ENCODE data around the gene NUDT19. TPM values are rescaled to one million over a fixed set of nuclear protein-coding genes. Genes with fewer than 3 reads are reported as not detected.

NUDT19 gene
- total RNA-seq, 1 experiment from 2014 or later, result 17.8 TPM

DNA sequence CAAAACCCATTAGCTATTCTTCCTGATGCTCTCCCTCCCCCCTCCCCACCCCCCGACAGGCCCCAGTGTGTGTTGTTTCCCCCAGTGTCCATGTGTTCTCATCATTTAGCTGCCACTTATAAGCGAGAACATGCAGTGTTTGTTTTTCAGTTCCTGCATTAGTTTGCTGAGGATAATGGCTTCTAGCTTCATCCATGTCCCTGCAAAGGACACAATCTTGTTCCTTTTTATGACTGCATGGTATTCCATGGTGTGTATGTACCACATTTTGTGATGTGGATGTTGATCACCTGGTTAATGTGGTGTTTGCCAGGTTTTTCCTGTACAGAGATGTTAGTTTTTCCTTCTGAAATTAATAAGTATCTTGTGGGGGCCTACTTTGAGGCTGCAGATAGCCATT is 59.4 kb downstream of the NUDT19 start:
- no peak overlapping the region for H3K27ac ChIP-seq (ENCODE audit: low read depth, low read length, poor library complexity, severe bottlenecking)
- TF ChIP-seq, protein P1, sequence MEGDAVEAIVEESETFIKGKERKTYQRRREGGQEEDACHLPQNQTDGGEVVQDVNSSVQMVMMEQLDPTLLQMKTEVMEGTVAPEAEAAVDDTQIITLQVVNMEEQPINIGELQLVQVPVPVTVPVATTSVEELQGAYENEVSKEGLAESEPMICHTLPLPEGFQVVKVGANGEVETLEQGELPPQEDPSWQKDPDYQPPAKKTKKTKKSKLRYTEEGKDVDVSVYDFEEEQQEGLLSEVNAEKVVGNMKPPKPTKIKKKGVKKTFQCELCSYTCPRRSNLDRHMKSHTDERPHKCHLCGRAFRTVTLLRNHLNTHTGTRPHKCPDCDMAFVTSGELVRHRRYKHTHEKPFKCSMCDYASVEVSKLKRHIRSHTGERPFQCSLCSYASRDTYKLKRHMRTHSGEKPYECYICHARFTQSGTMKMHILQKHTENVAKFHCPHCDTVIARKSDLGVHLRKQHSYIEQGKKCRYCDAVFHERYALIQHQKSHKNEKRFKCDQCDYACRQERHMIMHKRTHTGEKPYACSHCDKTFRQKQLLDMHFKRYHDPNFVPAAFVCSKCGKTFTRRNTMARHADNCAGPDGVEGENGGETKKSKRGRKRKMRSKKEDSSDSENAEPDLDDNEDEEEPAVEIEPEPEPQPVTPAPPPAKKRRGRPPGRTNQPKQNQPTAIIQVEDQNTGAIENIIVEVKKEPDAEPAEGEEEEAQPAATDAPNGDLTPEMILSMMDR (conservative IDR thresholded peaks at IDR 0.05; ENCODE audit: low read depth, low read length), result no peak
- TF ChIP-seq EZH2 (IDR thresholded peaks at IDR 0.05; ENCODE audit: borderline replicate concordance, low read depth, low read length, poor library complexity, severe bottlenecking), result no peak
- H3K36me3 ChIP-seq (ENCODE audit: insufficient read depth, low read length, poor library complexity, severe bottlenecking), result no peaks in the 10 kb centered on the region
- no peaks in the 10 kb centered on the region for H3K4me1 ChIP-seq (ENCODE audit: insufficient read depth, low read length, poor library complexity, severe bottlenecking)
- BruUV-seq (replicated peaks), result no TSS peak
- ChIA-PET CTCF (no interaction called here), POLR2A (ENCODE audit: low non-redundant PET) (no interaction called here)
- intact Hi-C loops (cut with micrococcal nuclease; ENCODE audit: unreplicated experiment), result no loop called here
- H3K27me3 ChIP-seq (replicated peaks; ENCODE audit: insufficient read depth, low read depth, low read length, poor library complexity), result no peaks in the 10 kb centered on the region
- no peaks in the 10 kb centered on the region for H3K9me3 ChIP-seq (ENCODE audit: low read depth, low read length, poor library complexity, severe bottlenecking)
- no peak for DNase-seq (ENCODE audit: low spot score)
- H3K4me3 ChIP-seq (ENCODE audit: low read depth, low read length, poor library complexity, severe bottlenecking), result no peak overlapping the region

DNA sequence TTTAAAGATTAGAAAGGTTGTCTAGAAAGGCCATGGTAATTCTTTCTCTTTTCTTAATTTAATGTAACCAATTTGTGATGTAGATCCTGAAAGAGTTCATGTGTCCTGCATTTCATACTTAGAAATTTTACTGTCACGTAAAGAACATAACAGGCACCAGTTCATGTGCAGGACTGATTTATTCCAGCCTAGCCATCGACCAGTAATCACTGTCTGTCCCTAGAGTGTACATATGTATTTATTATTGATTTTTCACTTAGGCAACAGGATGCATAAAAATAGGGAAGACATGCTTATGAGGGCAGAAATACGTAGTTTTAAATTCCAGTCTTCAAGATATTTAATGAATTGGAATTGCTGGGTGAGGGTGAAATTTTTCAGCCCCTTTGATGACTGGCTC is 65.6 kb downstream of the NUDT19 start:
- no TSS peak for BruUV-seq (replicated peaks)
- CTCF ChIA-PET, result no interaction called here
- Histone ChIP-seq H3K27me3 (replicated peaks; ENCODE audit: insufficient read depth, low read depth, low read length, poor library complexity) (no peaks in the 10 kb centered on the region), H3K4me3 (ENCODE audit: low read depth, low read length, poor library complexity, severe bottlenecking) (no peak overlapping the region), H3K36me3 (ENCODE audit: insufficient read depth, low read length, poor library complexity, severe bottlenecking) (no peaks in the 10 kb centered on the region), H3K27ac (ENCODE audit: low read depth, low read length, poor library complexity, severe bottlenecking) (no peak overlapping the region), H3K9me3 (ENCODE audit: low read depth, low read length, poor library complexity, severe bottlenecking) (no peaks in the 10 kb centered on the region), H3K4me1 (ENCODE audit: insufficient read depth, low read length, poor library complexity, severe bottlenecking) (no peaks in the 10 kb centered on the region)
- intact Hi-C loops (cut with micrococcal nuclease; ENCODE audit: unreplicated experiment), result no loop called here
- DNase-seq (ENCODE audit: low spot score), result no peak
- POLR2A ChIA-PET (ENCODE audit: low non-redundant PET), result no interaction called here
- TF ChIP-seq, protein P1 (conservative IDR thresholded peaks at IDR 0.05; ENCODE audit: low read depth, low read length), result no peak
- TF ChIP-seq EZH2 (IDR thresholded peaks at IDR 0.05; ENCODE audit: borderline replicate concordance, low read depth, low read length, poor library complexity, severe bottlenecking), result no peak

Other genes starting within 250 kb of the NUDT19 start
- 242 and 255 TPM in 2 replicates for gene PDCD5, start 110.6 kb upstream of the NUDT19 start, total RNA-seq (2021)
- 25.0 and 27.8 TPM in 2 replicates for gene ANKRD27, start 16.6 kb upstream of the NUDT19 start, total RNA-seq (2021)
- 0.13 and 0.15 TPM in 2 replicates for gene RGS9BP, start 16.0 kb upstream of the NUDT19 start, total RNA-seq (2021)
- 0.26 and 0.64 TPM in 2 replicates for gene TDRD12, start 27.9 kb downstream of the NUDT19 start, total RNA-seq (2021)
- 0.34 and 0.39 TPM in 2 replicates for gene SLC7A9, start 177.9 kb downstream of the NUDT19 start, total RNA-seq (2021)